ENCODE data around the gene KPNB1. TPM values are rescaled to one million over a fixed set of nuclear protein-coding genes. Genes with fewer than 3 reads are reported as not detected.
A peak's percentile ranks its signal among the peaks of the same experiment; 100 is the strongest.

The KPNB1 gene
- total and polyA plus RNA-seq, 2 of the 8 experiments (the other 6 are each of a cell fraction or from before 2014, with no cell fraction given): 171 to 625 TPM

DNA sequence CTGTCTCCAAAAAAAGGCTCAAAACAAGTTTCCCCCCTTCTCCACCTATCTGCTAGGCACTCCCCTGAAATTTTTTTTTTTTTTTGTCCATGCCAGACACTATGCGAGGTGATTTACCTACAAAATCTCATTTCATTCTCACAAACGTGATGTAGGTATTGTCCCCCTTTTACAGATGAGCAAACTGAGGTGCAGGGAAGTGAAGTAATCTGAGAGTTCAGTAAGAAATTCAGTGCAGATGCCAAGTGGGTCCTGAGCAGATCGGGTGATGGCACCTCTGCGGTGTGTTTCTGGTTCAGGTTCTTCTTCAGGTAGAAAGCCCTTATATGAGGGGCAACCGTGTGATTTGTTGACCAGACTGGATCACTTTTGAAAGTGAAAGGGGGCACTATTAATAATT lies 54.0 kb downstream of the KPNB1 start:
- Histone ChIP-seq H2BK5ac (ENCODE audit: low read depth, low read length) (no peak overlapping the region), H3K36me3 (ENCODE audit: control insufficient read depth in 2 of 4, insufficient read depth in 4 of 4, low read length in 3 of 4) (no peaks in the 10 kb centered on the region), H4K8ac (ENCODE audit: extremely low read depth, insufficient read depth, low read length) (no peak overlapping the region), H3K4me3 (ENCODE audit: extremely low read depth in 1 of 4, insufficient read depth in 2 of 4, low read depth in 3 of 4, low read length in 4 of 4) (no peak overlapping the region), H2AK5ac (ENCODE audit: low read depth, low read length) (no peak overlapping the region), H4K91ac (replicated peaks; ENCODE audit: insufficient read length, low read length) (no peak overlapping the region), H3K23me2 (ENCODE audit: low read depth, low read length) (no peaks in the 10 kb centered on the region; the same call in 1 of the 2 replicates), H3K18ac (ENCODE audit: extremely low read depth, low read length) (no peak overlapping the region), H3K79me1 (ENCODE audit: low read depth, low read length) (no peaks in the 10 kb centered on the region), H2AFZ (ENCODE audit: low read length) (no peak overlapping the region), H3K9ac (replicated peaks in 1 of 4; ENCODE audit: extremely low read depth in 1 of 4, low read depth in 3 of 4, low read length in 3 of 4) (no peak overlapping the region), H3K79me2 (ENCODE audit: control insufficient read depth in 1 of 2, insufficient read depth in 2 of 2, low read length in 2 of 2) (no peaks in the 10 kb centered on the region), H2BK12ac (ENCODE audit: low read depth, low read length) (no peak overlapping the region), H3K9me3 (ENCODE audit: insufficient read depth in 2 of 2, low read depth in 1 of 2, low read length in 1 of 2) (no peaks in the 10 kb centered on the region), H3K4ac (replicated peaks; ENCODE audit: insufficient read length, low read depth, low read length) (no peak overlapping the region), H3K56ac (replicated peaks; ENCODE audit: insufficient read length, low read depth, low read length) (no peak overlapping the region), H3K27me3 (replicated peaks in 1 of 4; ENCODE audit: control insufficient read depth in 3 of 4, extremely low read depth in 1 of 4, insufficient read depth in 3 of 4, low read length in 3 of 4) (peaks cover 0 to 6% (median 2%) of the 10 kb centered on the region in 4 experiments; a peak in 3 of 7 replicates), H3K4me2 (ENCODE audit: insufficient read depth in 1 of 2, low read depth in 2 of 2, low read length in 2 of 2) (no peak overlapping the region), H4K20me1 (replicated peaks in 1 of 2; ENCODE audit: control insufficient read depth in 1 of 2, insufficient read depth in 2 of 2, low read length in 2 of 2) (peaks cover 0 to 2% of the 10 kb centered on the region in 2 experiments), H4K5ac (ENCODE audit: insufficient read length, low read depth, low read length) (no peak overlapping the region), H3K23ac (ENCODE audit: insufficient read length) (no peak overlapping the region), H3K27ac (ENCODE audit: low read depth, low read length) (no peak overlapping the region), H2BK120ac (replicated peaks; ENCODE audit: low read depth, low read length) (no peak overlapping the region), H3K14ac (ENCODE audit: insufficient read length) (no peak overlapping the region), H2BK15ac (ENCODE audit: low read length) (no peak overlapping the region), H3K4me1 (replicated peaks in 1 of 4; ENCODE audit: control insufficient read depth in 3 of 4, insufficient read depth in 4 of 4, low read length in 3 of 4) (peaks cover 0 to 3% (median 0%) of the 10 kb centered on the region in 4 experiments; a peak in 2 of 7 replicates), H2BK20ac (ENCODE audit: low read length) (no peak overlapping the region)
- CTCF ChIA-PET (ENCODE audit: partially characterized antibody): interaction anchor here (0.9 to 19.8 kb wide), 4 partner anchors 14 to 98 kb away, joined by 3 to 441 read pairs (median 4); partner anchors contain the start of gene TBX21
- POLR2A ChIA-PET (ENCODE audit: partially characterized antibody): interaction anchor here (1.2 to 2.3 kb wide), 3 partner anchors 11 to 16 kb away, joined by 4 to 6 read pairs (median 5); no protein-coding TSS in a partner anchor
- WGBS, 2 experiments (ENCODE audit: extremely low coverage in 1 of 2, insufficient coverage in 1 of 2, insufficient read length in 1 of 2, insufficient replicate concordance in 2 of 2, low coverage in 1 of 2, low lambda C conversion rate in 2 of 2, missing lambda C conversion rate in 1 of 2): 90% methylated on average over 5 of the region's 5 CpGs; no CpG with 5 or more reads in 1 of the 2 experiments
- DNase-seq (ENCODE audit: low read depth in 1 of 2, low spot score in 2 of 2): no peak
- TF ChIP-seq KDM1A (IDR thresholded peaks at IDR 0.05; ENCODE audit: borderline replicate concordance, low read length) (peak; percentile 53; the same call in 1 of the 2 replicates), BACH1 (IDR thresholded peaks at IDR 0.05; ENCODE audit: low read length) (no peak)
- FAIRE-seq: no peak
